HG02623 (cell line): ENCODE results near the gene CD248.

ENCODE experiments used
- ATAC-seq: cut with Tn5 transposase; IDR thresholded peaks from one replicate; pipeline ENCODE4 v1.9.1; 2021; ENCODE audit warnings: moderate library complexity; ENCODE audit not compliant: unreplicated experiment

The CD248 gene

DNA sequence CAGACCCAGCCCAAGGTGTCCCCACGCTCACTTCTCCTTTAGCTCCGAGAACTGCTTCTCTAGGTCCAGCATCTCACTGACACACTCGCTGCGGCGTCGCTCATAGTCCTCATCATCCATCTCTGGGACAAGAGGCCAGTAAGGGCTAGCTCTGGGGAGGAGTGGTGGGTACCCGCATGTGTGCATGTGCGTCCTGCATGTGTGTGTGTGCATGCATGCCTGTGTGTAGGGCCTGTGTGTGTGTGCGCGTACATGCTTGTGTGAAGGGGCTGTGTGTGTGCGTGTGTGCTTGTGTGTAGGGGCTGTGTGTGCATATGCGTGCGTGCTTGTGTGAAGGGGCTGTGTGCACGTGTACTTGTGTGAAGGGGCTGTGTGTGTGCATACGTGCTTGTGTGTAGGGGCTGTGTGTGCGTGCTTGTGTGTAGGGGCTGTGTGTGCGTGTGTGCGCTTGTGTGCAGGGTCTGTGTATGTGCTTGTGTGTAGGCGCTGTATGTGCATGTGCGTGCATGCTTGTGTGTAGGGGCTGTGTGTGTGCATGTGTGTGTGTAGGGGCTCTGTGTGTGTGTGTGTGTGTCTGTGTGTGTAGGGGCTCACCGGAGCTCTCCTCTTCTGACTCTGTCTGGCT lies 24.8 kb upstream of the CD248 start:
- ATAC-seq: no peak

DNA sequence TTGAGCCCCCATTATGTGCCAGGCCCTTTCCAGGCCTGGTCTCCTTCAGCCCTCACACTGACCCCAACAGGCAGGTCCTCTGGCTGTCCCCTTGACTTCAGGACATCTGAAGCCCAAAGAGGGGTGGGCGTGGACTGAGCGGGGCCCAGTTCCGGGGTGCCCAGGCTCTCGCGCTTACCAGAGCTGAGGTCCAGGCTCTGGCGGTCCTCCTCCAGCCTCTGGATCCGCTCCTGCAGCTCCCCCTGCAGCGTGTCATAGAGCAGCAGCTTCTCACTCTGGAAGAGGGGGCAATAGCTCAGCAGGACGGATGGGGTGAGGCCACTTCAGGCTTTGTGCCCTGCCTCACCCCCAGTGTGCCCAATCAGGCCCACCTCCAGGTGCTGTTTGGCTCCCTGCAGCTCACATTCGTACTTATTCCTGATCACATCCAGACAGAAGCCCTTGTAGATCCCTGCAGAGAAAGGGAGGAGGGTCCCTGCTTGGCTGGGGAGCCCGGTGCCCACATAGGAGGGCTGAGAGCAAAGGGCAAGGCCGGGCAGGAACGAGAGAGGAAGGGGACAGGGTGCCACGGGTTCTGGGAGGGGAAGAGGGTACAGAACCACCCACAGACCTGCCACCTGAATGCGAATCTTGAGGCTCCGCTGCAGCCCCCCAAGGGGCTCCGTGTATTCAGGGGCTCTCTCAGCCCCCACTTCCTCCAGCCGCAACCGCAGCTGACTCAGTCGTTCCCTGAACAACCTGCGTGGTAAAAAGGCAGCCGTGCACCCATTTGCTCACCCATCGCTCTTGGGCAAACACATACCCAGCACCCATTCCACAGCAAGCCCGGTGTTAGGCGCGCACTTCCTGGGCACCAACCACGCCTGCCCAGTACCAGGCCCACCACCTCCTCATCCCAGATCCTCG lies 24.0 kb upstream of the CD248 start:
- no peak for ATAC-seq

DNA sequence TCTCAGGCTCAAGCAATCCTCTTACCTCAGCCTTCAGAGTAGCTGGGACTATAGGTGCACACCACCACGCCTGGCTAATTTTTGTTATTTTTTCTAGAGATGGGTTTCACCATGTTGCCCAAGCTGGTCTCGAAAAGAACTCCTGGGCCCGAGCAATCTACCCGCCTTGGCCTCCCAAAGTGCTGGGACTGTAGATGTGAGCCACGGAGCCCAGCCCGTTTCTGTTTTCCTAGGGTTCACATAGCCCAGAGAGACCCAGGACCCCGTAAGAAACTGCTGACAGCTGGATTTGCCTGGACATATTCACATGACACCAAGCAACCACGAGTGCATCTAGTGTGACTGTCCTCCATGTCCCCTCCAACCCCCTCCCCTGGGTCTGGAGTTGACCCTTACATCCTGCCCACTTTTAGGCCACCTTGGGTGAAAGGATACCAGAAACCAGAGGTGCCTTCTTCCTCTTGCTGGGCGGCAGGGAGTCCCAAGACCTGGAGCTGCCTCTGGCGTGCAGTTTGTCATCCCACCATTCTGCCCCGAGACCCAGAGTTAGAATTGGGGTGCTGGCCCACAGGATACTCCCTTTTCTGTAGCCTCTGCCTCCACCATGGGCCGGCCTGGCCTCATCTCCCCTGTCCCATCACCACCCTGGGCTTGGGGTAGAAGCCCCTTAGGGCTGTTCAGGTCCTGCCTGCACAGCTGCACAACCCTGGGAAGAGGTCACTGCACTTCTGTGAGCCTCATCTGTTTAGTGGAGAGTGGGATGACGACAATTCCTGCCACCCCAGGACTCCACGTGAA lies 23.0 kb upstream of the CD248 start:
- no peak for ATAC-seq

DNA sequence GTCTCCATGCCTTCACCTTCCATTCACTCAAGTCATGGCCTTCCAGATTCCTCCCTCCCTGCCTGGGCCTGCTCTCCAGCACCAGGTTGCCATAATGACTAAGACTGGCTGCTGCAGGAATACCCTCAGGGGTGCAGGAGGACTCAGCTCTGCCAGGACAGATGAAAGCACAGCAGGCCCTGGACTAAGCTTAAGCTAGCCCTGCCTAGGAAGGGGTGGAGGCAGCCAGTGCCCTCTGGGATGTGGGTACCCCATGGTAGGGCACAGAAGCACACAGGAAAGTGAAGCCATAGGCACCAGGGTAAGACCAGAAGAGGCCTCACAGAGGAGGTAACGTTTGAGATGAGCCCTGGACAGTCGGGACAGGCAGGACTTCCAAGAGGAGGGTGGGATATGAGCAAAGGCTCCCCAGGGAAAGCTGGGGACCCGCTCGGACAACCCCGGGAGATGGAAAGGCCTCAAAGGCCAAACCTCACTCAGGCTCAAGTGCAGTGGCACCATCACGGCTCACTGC lies 22.4 kb upstream of the CD248 start:
- ATAC-seq: no peak

DNA sequence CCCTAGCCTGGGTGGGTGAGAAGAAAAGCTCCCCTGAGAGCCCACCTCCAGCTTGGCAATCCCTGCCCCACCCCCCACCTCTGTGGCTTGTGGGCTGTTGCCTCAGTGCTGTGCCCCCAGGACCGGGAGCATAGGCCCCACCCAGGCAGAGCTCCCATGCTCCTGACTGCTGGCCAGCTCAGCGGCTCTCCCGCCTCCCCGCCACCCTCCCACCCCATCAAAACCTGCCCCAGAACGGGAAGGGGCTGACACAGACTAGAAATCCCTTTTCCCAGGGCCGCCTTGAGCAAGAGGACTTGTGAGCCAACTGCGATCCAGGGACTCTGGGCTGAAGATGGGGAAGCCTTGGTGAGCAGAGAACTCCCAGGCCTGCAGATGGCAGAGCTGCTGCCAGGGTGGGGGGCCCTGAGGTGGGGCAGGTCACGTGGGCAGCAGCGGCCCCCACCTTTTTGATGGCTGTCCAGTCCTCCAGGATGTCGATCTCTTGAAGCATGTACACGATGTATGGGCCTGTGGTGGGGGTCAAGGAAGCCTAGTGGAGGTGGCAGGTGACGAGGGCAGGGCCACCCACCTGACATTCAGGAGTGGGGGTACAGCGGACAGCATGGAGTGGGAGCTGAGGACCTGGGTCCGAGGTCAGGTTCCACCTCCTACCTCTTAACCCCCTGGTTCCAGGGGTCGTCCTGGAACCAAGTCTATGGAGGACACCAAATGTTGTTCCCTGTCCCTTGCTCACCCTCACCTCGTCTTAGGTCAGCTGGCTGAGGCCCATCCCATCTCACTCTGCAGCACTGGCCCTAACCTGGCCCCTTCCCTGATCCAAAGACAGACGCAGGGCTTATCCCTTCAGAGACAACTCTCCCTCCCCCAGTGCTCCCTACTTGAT lies 21.7 kb upstream of the CD248 start:
- ATAC-seq: no peak

DNA sequence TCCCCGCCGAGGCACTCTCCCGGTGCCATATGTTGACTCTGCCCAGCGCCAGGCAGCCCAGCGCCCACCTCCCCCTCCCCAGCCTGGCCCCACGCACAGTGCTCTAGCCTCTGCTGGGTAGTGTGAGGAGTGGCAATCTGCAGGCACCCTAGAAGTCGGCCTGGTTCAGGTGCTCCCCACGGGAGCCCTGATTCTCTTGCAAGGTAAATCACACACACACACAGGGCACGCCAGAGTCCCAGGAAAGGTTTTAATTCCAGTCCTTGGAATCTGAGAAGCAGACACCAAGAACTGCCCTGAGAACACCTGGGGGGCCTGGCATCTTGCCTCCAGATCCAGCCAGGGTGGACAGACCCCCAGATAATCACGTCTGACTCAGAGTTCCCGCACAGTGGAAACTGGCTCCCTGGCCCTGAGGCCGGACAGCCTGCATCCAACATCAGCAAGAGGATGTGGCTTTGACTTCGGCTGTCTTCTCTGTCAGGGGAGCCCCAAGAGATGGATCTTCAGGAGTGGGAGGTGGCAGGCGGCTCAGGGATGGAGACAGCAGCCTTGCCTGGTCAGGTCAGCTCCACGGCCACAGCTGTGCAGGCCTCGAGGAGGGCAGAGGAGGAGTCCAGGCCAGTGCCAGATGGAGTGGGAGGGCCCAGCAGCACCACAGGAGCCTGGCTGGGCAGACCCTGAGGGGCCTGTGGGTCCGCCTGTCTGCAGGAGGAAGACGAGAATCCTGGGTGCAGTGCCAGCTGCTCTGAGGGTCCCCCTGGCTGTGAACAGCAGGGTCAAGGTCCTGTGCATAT lies 20.5 kb upstream of the CD248 start:
- no peak for ATAC-seq

DNA sequence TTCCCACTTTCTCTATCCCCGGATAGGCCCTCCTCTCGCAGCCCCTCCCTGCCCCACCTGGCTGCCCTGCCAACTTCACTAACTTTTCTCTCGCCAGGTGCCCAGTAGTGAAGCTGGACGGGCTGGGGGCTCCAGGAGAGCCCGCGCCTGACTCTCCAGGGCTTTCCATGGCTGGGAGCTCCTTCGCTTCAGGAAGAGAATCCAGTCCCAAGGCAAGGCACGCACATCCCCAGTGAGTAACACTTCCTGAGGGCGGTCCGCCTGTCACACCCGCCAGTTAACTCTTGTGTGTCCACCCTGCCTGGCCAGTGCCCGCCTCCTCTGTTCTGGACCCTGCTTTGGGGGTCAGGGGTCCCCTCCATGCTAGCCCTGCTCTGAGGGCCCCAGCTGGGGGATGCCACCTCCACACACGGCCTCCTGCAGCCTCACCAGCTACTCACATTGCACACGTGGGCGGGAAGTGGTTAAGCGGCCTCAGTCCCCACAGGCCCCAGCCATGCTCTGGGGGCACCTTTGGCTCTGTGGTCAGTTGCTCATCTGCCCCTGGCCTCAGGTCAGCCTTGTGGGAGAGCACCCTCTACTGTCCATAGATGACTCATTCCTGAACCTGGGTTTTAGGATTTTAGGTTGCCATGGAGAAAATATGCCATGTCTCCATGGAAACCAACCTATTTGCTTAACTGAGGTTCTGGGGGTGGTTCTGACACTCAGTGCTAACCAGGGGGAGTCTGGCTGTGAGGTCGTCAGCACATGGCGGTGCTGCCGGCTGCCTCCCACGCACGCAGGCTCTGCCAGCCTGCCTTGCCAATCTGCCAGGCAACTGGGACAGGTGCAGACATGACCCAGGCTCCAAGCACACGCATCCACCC lies 19.6 kb upstream of the CD248 start, which contains the start of gene RIN1:
Gene RIN1, minus strand, starts transcription at position 201 of the 869 bp plus-strand sequence. Its CDS starts 32 bp downstream, at position 169.
- peak; percentile 49 for ATAC-seq

DNA sequence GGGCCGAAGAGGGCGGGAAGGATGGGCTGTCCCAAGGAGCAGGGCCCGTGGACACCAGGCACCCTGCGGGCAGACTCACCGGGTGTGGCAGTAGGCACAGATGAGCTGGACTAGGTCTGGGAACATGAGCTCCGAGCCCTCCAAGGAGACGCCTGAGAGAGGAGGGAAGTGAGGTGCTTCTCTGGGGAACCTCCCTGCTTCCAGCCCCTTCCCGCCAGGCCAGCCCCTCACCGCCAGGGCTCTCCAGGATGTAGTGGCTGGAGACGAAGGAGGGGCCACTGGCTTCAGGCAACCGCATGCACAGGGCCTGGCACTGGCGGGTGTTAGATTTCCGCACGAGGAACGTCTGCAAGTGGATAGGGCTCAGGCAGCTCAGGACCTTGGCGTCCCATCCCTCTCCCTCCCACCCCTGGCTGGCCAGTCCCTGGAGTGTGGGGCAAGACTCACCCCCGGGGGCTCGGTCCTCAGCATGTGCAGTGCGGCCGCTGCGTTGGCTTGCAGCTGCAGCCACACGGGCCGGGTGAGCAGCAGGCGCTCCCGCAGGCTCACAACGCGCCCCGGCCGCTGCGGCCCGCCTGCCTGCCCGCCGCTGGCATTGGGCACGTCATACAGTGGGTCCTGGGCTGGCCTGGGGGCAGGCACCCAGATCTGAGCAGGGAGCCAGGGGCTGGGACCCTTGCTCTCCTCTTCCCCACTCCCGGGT lies 18.8 kb upstream of the CD248 start:
- ATAC-seq: no peak

DNA sequence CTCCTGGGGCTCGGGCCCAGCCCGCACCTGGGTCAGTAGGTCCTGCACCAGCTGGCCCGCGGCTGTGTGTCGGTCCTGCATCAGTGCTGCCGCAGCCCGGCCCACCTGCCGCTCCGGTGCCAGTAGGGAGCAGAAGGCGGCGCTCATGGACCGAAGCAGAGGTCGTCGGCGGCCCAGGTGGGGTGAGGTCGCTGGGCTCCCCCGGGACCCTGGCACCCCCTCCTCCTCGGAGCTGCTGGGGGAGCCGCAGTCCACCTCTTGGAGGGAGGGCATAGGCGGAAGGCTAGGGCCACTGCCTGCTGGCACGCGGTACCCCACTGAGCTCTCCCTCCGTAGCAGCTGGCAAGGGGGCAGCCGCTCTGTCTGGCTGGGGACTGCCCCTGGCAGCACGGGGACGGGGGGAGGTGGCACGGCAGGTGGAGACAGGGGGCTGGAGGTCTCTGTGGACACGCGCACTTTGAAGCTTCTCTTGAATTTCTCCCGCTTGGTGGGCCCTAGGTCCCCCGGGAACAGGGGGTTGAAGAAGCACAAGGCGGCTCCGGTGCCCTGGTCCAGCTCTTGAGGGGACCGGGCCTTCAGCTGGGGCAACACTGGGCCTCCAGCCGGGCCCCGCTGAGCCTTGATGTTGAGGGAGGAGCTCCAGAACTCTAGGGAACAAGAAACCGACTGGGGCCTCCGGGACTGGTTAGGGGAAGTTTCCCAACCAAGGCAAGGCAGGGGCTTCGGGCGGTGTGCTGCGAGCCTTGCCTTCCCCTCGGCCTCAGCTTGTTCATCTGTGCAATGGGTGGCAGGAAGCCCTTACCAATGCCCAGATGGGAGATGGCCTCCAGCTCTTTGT lies 18.0 kb upstream of the CD248 start:
- no peak for ATAC-seq

DNA sequence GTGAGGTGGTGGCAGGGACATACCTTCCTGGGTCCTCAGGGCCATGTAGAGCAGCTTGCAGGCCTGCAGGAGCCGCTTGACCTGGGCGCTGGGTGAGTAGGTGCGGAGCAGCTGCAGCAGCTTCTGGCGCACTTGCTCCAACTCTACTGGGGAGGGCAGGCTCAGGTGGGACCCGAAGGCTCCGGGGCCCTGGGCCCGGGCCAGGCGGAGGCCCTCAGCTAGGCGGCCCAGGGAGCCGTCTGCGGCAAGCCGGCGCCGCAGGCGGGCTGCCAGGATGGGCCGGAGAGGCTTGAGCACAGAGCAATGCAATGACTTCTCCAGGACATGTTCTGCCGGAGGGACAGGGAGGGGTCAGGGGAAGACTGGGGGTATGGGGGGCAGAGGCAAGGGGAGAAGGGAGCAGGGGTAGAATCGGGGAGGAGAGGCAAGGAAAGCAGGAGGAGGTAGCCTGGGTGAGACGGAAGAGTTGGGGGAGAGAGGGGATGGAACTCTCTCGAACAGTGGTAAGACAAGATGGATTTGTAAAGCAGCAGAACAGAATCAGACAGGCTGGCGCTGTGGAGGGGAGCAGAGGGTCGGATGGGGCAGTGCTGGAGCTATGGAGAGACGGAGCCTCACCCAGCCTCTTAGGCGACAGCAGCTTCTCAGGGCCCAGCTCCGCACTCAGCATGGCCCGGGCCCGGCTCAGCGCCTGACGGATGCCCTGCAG lies 17.2 kb upstream of the CD248 start:
- ATAC-seq: no peak

DNA sequence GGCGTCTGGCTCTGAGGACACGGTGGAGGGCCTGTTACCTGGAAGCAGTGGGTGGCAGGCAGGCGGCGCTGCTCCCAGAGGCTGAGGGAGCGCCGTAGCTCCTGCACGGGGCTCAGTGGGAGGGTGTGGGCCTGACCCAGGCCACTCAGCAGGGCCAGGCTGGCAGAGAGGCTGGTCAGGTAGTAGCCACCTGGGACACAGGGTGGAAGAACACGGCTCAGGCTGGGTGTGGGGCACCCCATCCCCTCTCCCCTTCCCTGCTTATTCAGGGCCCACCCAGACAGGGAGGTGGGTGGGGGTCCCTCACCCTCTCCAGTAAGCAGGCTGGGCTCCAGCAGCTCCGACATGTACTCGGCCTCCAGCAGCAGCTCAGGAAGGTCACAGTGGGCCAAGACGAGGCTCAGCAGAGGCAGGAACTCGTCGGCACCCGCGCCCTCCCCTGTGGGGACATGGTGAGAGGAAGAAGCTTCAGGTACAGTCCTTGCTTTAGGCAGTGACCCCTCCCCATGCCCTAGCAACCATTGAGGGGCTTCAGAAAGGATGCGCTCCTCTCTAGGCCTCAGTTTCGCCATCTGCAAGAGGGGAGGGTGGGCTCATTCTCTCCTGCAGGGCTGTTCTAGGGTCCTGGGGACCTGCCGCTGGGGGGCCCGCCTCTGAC lies 16.5 kb upstream of the CD248 start:
- no peak for ATAC-seq

DNA sequence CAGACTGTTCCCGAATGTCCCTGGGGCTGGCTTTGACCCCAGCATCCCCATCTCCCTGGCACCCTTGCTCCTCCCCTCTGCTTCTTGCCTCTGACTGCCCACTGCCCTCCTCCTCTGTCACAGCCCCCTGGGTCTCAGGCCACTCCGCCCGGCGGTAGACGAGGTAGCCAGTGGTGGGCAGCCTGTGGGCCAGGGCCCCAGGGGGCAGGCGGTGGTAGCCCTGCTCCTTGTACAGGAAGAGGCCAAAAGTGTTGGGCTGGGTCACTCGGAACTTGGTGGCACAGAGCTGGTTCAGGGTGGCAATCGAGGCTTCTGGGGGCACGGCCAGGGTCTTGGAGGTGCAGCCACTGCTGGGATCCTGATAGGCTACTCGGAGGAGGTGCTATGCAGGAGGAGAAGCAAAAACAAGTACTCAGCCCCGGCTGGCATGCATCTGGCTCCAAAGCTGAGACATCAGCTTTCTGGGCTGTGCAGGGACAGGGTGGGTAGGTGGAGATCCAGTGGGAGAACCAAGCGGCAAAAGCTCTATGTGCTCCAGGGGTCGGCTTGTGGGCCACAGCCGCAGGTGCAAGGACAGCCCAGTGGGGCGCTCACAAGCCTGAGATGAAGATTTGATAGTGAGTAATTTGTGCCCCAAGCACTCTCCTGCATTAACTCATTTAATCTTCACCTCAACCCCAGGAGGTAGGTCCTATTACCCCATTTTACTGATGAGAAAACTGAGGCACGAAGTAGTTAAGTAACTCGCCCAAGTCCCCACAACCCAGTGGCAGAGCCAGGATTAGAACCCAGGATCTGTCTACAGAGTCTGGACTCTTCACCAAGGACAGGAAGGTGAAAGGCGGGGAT lies 15.8 kb upstream of the CD248 start:
- no peak for ATAC-seq

DNA sequence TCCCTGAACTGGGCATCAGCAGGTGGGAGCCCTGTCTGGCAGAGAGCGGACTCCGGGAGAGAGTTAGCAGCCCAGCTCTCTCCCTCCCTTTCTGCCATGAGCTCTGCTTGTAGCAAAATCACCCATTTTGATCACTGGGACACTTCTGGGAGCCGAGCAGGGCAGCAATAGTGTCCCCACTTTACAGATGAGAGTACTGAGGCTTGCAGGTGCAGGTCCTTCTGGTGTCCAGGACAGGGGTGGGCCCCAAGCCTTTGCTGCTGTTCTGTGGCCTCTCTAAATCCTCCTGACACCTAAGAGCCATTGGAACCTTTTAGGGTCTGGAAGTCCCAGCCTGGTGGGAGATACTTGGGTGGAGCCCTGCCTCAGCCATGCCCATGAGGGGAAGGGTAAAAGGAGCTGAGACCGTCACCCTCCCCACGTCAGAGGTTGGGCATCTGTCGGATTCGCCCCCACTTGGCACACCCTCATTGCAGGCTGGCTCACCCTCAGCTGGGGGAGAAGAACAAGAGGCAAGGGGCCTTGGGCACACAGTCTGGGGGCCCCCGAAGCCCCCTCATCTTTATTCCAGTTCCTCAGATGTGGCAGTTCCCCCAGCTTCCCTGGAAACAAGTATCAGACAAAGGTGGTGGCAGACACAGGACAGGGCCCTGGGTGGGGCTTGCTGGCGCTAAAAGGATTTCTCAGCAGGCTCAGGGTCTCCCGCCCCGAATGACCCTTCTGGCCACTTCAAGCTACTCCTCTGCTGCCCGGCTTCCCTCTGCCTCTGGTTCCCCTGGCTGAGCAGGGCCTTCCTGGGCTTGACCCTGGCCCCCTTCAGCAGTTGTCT lies 14.9 kb upstream of the CD248 start:
- no peak for ATAC-seq

DNA sequence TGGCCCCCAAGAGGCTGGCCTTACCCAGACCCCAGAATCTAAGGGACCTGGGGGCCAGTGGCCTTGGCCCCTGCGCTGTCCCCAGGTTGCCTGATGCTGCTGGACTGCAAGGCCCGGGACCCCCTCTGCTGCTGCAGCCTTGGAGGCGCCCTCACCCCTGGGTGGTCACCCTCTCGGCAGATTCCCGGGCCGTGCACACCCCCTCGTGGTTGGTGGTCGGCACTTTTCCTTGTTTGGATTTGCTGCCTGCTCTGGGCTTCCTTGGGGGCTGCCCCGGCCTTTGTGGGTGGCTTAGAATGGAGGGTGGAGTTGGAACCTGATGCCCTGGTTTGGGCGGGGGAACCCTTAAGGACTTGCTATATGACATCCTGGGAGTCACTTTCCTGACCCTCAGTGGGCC lies 14.1 kb upstream of the CD248 start:
- no peak for ATAC-seq
